Endodermal cell (in vitro differentiated cells): ENCODE data around the gene KIF3B. TPM values are rescaled to one million over a fixed set of nuclear protein-coding genes. Genes with fewer than 3 reads are reported as not detected.

ENCODE experiments used
- DNase-seq: peaks from one replicate; pipeline ENCODE4 v3.0.0-alpha.2; 2017
- H3K27ac ChIP-seq: 2 replicates; pipeline ENCODE4 v1.5.1; 2013; ENCODE audit warnings: mild to moderate bottlenecking, low read depth, low read length, moderate library complexity
- H3K27me3 ChIP-seq: 2 replicates; pipeline ENCODE4 v1.6.1; 2013; ENCODE audit warnings: mild to moderate bottlenecking, low read length, moderate library complexity; ENCODE audit not compliant: insufficient read depth, control insufficient read depth, poor library complexity, severe bottlenecking
- H3K36me3 ChIP-seq: 2 replicates; pipeline ENCODE4 v1.7.0; 2013; ENCODE audit warnings: mild to moderate bottlenecking, low read length, moderate library complexity; ENCODE audit not compliant: control insufficient read depth, insufficient read depth
- H3K4me1 ChIP-seq: one replicate; pipeline ENCODE4 v1.7.0; 2013; ENCODE audit warnings: low read length; ENCODE audit not compliant: control insufficient read depth, insufficient read depth
- H3K4me3 ChIP-seq: 2 replicates; pipeline ENCODE4 v1.5.1; 2013; ENCODE audit warnings: mild to moderate bottlenecking, low read length, moderate library complexity
- H3K9ac ChIP-seq: 2 replicates; pipeline ENCODE4 v1.6.1; 2013; ENCODE audit warnings: mild to moderate bottlenecking, low read length, moderate library complexity; ENCODE audit not compliant: poor library complexity, severe bottlenecking; ENCODE audit errors: extremely low read depth
- H3K9me3 ChIP-seq: 2 replicates; pipeline ENCODE4 v1.6.1; 2013; ENCODE audit warnings: mild to moderate bottlenecking, low read length, moderate library complexity; ENCODE audit not compliant: control insufficient read depth
- H3K27ac Mint-ChIP-seq: 2 replicates; pipeline ENCODE4 v1.8.0; 2020; ENCODE audit warnings: mixed read lengths
- H3K27me3 Mint-ChIP-seq: 2 replicates; pipeline ENCODE4 v1.8.0; 2021; ENCODE audit warnings: mild to moderate bottlenecking, mixed read lengths; ENCODE audit not compliant: insufficient read depth
- H3K36me3 Mint-ChIP-seq: 2 replicates; pipeline ENCODE4 v1.8.0; 2020; ENCODE audit warnings: low read depth, mixed read lengths
- H3K4me1 Mint-ChIP-seq: 2 replicates; pipeline ENCODE4 v1.8.0; 2020; ENCODE audit warnings: mixed read lengths
- H3K4me3 Mint-ChIP-seq: 2 replicates; pipeline ENCODE4 v1.8.0; 2020; ENCODE audit warnings: mild to moderate bottlenecking, moderate library complexity, mixed read lengths
- H3K9me3 Mint-ChIP-seq: 2 replicates; pipeline ENCODE4 v1.8.0; 2020; ENCODE audit warnings: mild to moderate bottlenecking, mixed read lengths
- CTCF ChIP-seq: fragments of 200-600 bp; sonication (generic); conservative IDR thresholded peaks from 2 replicates; pipeline ENCODE4 v1.5.0; 2021; ENCODE audit warnings: antibody characterized with exemption, mild to moderate bottlenecking
- WGBS, 2 experiments: methylation state at CpG; one replicate each; pipeline versions ENCODE4 v1.1.5 to v1.1.7; 2013; ENCODE audit warnings: missing lambda C conversion rate in 2 of 2, mixed read lengths in 1 of 2; ENCODE audit not compliant: insufficient coverage in 1 of 2, insufficient read length in 1 of 2; 5-methylcytosine and 5-hydroxymethylcytosine counted together
- total RNA-seq, 2 donors: library from RNA; stranded (reverse); fragmentation: NEBNext Ultra II Directional in 1 of 2; extraction: Animal tissue kit (Norgen Biotek cat#: 25700) in 1 of 2; gene quantifications; 2 replicates in 1 of 2; 3 replicates in 1 of 2; pipeline ENCODE4 v1.2.1, GENCODE V29; 2021

The KIF3B gene
- total RNA-seq, 2 donors from 2014 or later: 31.4 to 41.1 TPM

GRCh38 chr20:32294071-32294470 is 16.6 kb downstream of the KIF3B start:
- no peaks in the 10 kb centered on the region for H3K9me3 Mint-ChIP-seq
- no peak overlapping the region for H3K27ac Mint-ChIP-seq
- Histone ChIP-seq H3K4me1 (no peaks in the 10 kb centered on the region), H3K9ac (no peak overlapping the region), H3K4me3 (no peak overlapping the region), H3K9me3 (no peaks in the 10 kb centered on the region), H3K27me3 (no peaks in the 10 kb centered on the region), H3K36me3 (no peaks in the 10 kb centered on the region), H3K27ac (no peak overlapping the region)
- H3K4me3 Mint-ChIP-seq: no peak overlapping the region
- 88% methylated on average over 4 of the region's 4 CpGs; no CpG with 5 or more reads in 1 of the 2 experiments for WGBS, 2 experiments
- TF ChIP-seq CTCF: no peak
- no peak for DNase-seq
- no peaks in the 10 kb centered on the region for H3K27me3 Mint-ChIP-seq
- H3K36me3 Mint-ChIP-seq: peaks cover 2% of the 10 kb centered on the region
- no peaks in the 10 kb centered on the region for H3K4me1 Mint-ChIP-seq

GRCh38 chr20:32296412-32296811 is 19.0 kb downstream of the KIF3B start:
- Histone ChIP-seq H3K36me3 (no peaks in the 10 kb centered on the region), H3K9me3 (no peaks in the 10 kb centered on the region), H3K4me1 (no peaks in the 10 kb centered on the region), H3K9ac (no peak overlapping the region), H3K27ac (no peak overlapping the region), H3K4me3 (no peak overlapping the region), H3K27me3 (no peaks in the 10 kb centered on the region)
- H3K27me3 Mint-ChIP-seq: no peaks in the 10 kb centered on the region
- H3K36me3 Mint-ChIP-seq: no peaks in the 10 kb centered on the region
- DNase-seq: no peak
- no peaks in the 10 kb centered on the region for H3K9me3 Mint-ChIP-seq
- WGBS, 2 experiments: 90 to 97% methylated on average over 6 of the region's 6 CpGs
- TF ChIP-seq CTCF: no peak
- H3K4me3 Mint-ChIP-seq: no peak overlapping the region
- H3K27ac Mint-ChIP-seq: no peak overlapping the region
- H3K4me1 Mint-ChIP-seq: no peaks in the 10 kb centered on the region

- Histone ChIP-seq H3K27ac (no peak overlapping the region), H3K9me3 (no peaks in the 10 kb centered on the region), H3K4me3 (no peak overlapping the region), H3K27me3 (no peaks in the 10 kb centered on the region), H3K36me3 (no peaks in the 10 kb centered on the region), H3K4me1 (no peaks in the 10 kb centered on the region), H3K9ac (no peak overlapping the region)
- H3K4me3 Mint-ChIP-seq: no peak overlapping the region
- H3K36me3 Mint-ChIP-seq: no peaks in the 10 kb centered on the region
- no peak overlapping the region for H3K27ac Mint-ChIP-seq
- 89 to 90% methylated on average over 3 to 6 of the region's 6 CpGs for WGBS, 2 experiments
- DNase-seq: no peak
- H3K4me1 Mint-ChIP-seq: no peaks in the 10 kb centered on the region
- H3K27me3 Mint-ChIP-seq: no peaks in the 10 kb centered on the region
- no peak for TF ChIP-seq CTCF
- no peaks in the 10 kb centered on the region for H3K9me3 Mint-ChIP-seq
These were observed 19.5 kb downstream of the KIF3B start for GRCh38 chr20:32296819-32297420.
